K562 (cell line): ENCODE data around the gene NUDT22. TPM values are rescaled to one million over a fixed set of nuclear protein-coding genes. Genes with fewer than 3 reads are reported as not detected.
A peak's percentile ranks its signal among the peaks of the same experiment; 100 is the strongest.

ENCODE experiments used
- ARHGAP35 ChIP-seq: fragments of 450-650 bp; IDR thresholded peaks from 2 replicates; pipeline ENCODE4 v1.6.1; 2018; ENCODE audit not compliant: partially characterized antibody
- ARID3A ChIP-seq: IDR thresholded peaks from 2 replicates; pipeline ENCODE4 v1.6.1; 2012; ENCODE audit warnings: low read depth, low read length, improper control_type of control experiment, borderline replicate concordance
- CBFA2T3 ChIP-seq: fragments of 450-650 bp; IDR thresholded peaks from 2 replicates; pipeline ENCODE4 v1.6.1; 2017
- COPS2 ChIP-seq: fragments of 450-650 bp; conservative IDR thresholded peaks from 2 replicates; pipeline ENCODE4 v1.6.1; 2016; ENCODE audit warnings: mild to moderate bottlenecking, moderate library complexity
- CREB5 ChIP-seq: fragments of 250-450 bp; sonication (Bioruptor Pico); IDR thresholded peaks from 2 replicates; pipeline ENCODE4 v1.5.0; 2020; ENCODE audit warnings: mild to moderate bottlenecking
- DEAF1 ChIP-seq: fragments of 450-650 bp; formaldehyde crosslinking; IDR thresholded peaks from 2 replicates; pipeline ENCODE4 v1.4.0; 2020; ENCODE audit warnings: mild to moderate bottlenecking, moderate library complexity
- E2F6 ChIP-seq, 2 experiments: IDR thresholded peaks; 2 replicates each; pipeline ENCODE4 v1.6.1; 2011; ENCODE audit warnings: borderline replicate concordance in 1 of 2, control low read depth in 1 of 2, low read depth in 1 of 2, low read length in 1 of 2, mild to moderate bottlenecking in 1 of 2, mixed read lengths in 1 of 2, moderate library complexity in 1 of 2; ENCODE audit not compliant: insufficient read depth in 1 of 2, insufficient read length in 1 of 2, poor library complexity in 1 of 2, severe bottlenecking in 1 of 2; ENCODE audit errors: extremely low read depth in 1 of 2
- FOXK2 ChIP-seq, 2 experiments: fragments of 450-650 bp; IDR thresholded peaks in 1 of 2; conservative IDR thresholded peaks in 1 of 2; 2 replicates each; pipeline ENCODE4 v1.6.1; 2016; ENCODE audit warnings: low read depth in 2 of 2, mild to moderate bottlenecking in 1 of 2
- HDAC6 ChIP-seq: IDR thresholded peaks from 2 replicates; pipeline ENCODE4 v1.6.1; 2012; ENCODE audit warnings: low read depth, mild to moderate bottlenecking, control low read depth, inconsistent platforms, low read length, moderate library complexity
- HMG20B ChIP-seq: fragments of 250-450 bp; sonication (Bioruptor Pico); IDR thresholded peaks from 2 replicates; pipeline ENCODE4 v1.5.0; 2021; ENCODE audit warnings: mild to moderate bottlenecking
- HNRNPLL ChIP-seq: fragments of 200-400 bp; formaldehyde crosslinking; IDR thresholded peaks from 2 replicates; pipeline ENCODE4 v1.6.1; 2017; ENCODE audit warnings: low read length, low read depth, mild to moderate bottlenecking; ENCODE audit not compliant: poor library complexity, severe bottlenecking
- HOXB6 ChIP-seq: fragments of 250-450 bp; sonication (Bioruptor Pico); IDR thresholded peaks from 2 replicates; pipeline ENCODE4 v1.5.1; 2022; ENCODE audit warnings: mild to moderate bottlenecking, borderline replicate concordance
- MAFF ChIP-seq: IDR thresholded peaks from 2 replicates; pipeline ENCODE4 v1.6.1; 2012; ENCODE audit warnings: low read length, improper control_type of control experiment
- NR0B1 ChIP-seq: fragments of 450-650 bp; IDR thresholded peaks from one replicate; pipeline ENCODE4 v1.6.1; 2018; ENCODE audit warnings: mild to moderate bottlenecking, moderate library complexity; ENCODE audit not compliant: partially characterized antibody
- TAF7 ChIP-seq: fragments of 450-650 bp; IDR thresholded peaks from 2 replicates; pipeline ENCODE4 v1.6.1; 2016; ENCODE audit warnings: missing genetic modification characterization, missing compliant biosample characterization
- XRCC3 ChIP-seq: fragments of 450-650 bp; IDR thresholded peaks from 2 replicates; pipeline ENCODE4 v1.6.1; 2017; ENCODE audit warnings: mild to moderate bottlenecking, moderate library complexity
- ZBTB7A ChIP-seq: IDR thresholded peaks from 2 replicates; pipeline ENCODE4 v1.6.1; 2011; ENCODE audit warnings: low read depth, mild to moderate bottlenecking, low read length, moderate library complexity, borderline replicate concordance; ENCODE audit not compliant: control insufficient read depth
- ZNF165 ChIP-seq: fragments of 250-450 bp; sonication (Bioruptor Pico); IDR thresholded peaks from 2 replicates; pipeline ENCODE4 v1.4.0; 2020; ENCODE audit warnings: borderline replicate concordance
- ZNF184 ChIP-seq: sonication (generic); formaldehyde crosslinking; IDR thresholded peaks from 2 replicates; pipeline ENCODE4 v1.5.0; 2020; ENCODE audit warnings: missing genetic modification reagents
- ZNF311 ChIP-seq: fragments of 250-450 bp; sonication (Bioruptor Pico); IDR thresholded peaks from 2 replicates; pipeline ENCODE4 v1.4.0; 2020; ENCODE audit warnings: mild to moderate bottlenecking, moderate library complexity
- ZSCAN29 ChIP-seq: fragments of 450-650 bp; IDR thresholded peaks from 2 replicates; pipeline ENCODE4 v1.6.1; 2017
- polyA plus RNA-seq, 8 experiments: library from polyadenylated mRNA; depleted of rRNA in 4 of 8; stranded (reverse) in 5 of 8; unstranded in 3 of 8; fragments of >200 nt; fragmentation: Nextera tagmentation in 2 of 8; fragmentation: Illumina TruSeq in 1 of 8; extraction: Ambion mirVana in 2 of 8; extraction: Trizol in 1 of 8; gene quantifications; 2 replicates each; pipeline versions ENCODE4 v1.2.1 to v1.2.3, GENCODE V29; 2011 to 2014; ENCODE audit warnings: inconsistent platforms in 1 of 8, missing spikeins in 1 of 8
- total RNA-seq, 7 experiments: library from RNA; depleted of rRNA in 6 of 7; stranded (reverse); fragments of >200 nt in 6 of 7; fragmentation: Illumina TruSeq in 2 of 7; extraction: Trizol in 2 of 7; gene quantifications; 2 replicates each; pipeline versions ENCODE4 v1.2.1 to v1.2.3, GENCODE V29; 2011 to 2021; ENCODE audit warnings: low replicate concordance in 1 of 7

NUDT22 gene
- total and polyA plus RNA-seq, 9 of the 15 experiments (the other 6 are each of a cell fraction or from before 2014, with no cell fraction given) = 6.3 to 92.6 (median 37.4) TPM

- no peak for TF ChIP-seq TAF7 (tag)
- TF ChIP-seq CBFA2T3 = no peak
- TF ChIP-seq HDAC6 = no peak
- TF ChIP-seq NR0B1 = no peak
- no peak for TF ChIP-seq ARHGAP35
- no peak for TF ChIP-seq HOXB6
- TF ChIP-seq E2F6 (IDR thresholded peaks at IDR 0.05; ENCODE audit: borderline replicate concordance in 1 of 2, extremely low read depth in 1 of 2, insufficient read depth in 1 of 2, insufficient read length in 1 of 2, low read depth in 1 of 2, low read length in 1 of 2, poor library complexity in 1 of 2, severe bottlenecking in 1 of 2) = no peak
- no peak for TF ChIP-seq ZNF184 (CRISPR knock-in tag)
- TF ChIP-seq ZNF311 (CRISPR knock-in tag) = no peak
- TF ChIP-seq ARID3A = 0 out of 2 replicates have a peak, but pooled peaks have one; percentile 13
- TF ChIP-seq MAFF = no peak
- no peak for TF ChIP-seq CREB5 (CRISPR knock-in tag)
- TF ChIP-seq XRCC3 = no peak
- no peak for TF ChIP-seq HNRNPLL
- no peak for TF ChIP-seq HMG20B (CRISPR knock-in tag)
- no peak for TF ChIP-seq ZNF165 (CRISPR knock-in tag)
- TF ChIP-seq FOXK2 (conservative IDR thresholded peaks at IDR 0.05 in 1 of 2, IDR thresholded peaks at IDR 0.05 in 1 of 2; ENCODE audit: low read depth in 2 of 2) = 0 out of 4 replicates have a peak, but pooled peaks of 1 of the 2 experiments have one; percentile 10
- peak; percentile 87 for TF ChIP-seq DEAF1 (CRISPR knock-in tag)
- TF ChIP-seq ZSCAN29 = no peak; the same call in 1 of the 2 replicates
- TF ChIP-seq COPS2 = no peak
- TF ChIP-seq ZBTB7A = no peak
Measured at GRCh38 chr11:64204464-64204989, 21.5 kb upstream of the NUDT22 start (continued).
